Measurements from ENCODE around the gene RHCE.
"Not testable (repeated sequence)": the region's sequence is repeated elsewhere in the genome, so short reads cannot be mapped to it uniquely, and the experiment has no call there.

RHCE gene

GRCh38 chr1:25349606-25350005 lies 71.0 kb downstream of the RHCE start:
- H3K4me1 Mint-ChIP-seq: peaks cover 11% of the 10 kb centered on the region
- no peaks in the 10 kb centered on the region for H3K27me3 Mint-ChIP-seq
- no peaks in the 10 kb centered on the region for H3K9me3 Mint-ChIP-seq
- H3K27ac Mint-ChIP-seq: no peak overlapping the region
- DNase-seq (no peak), ATAC-seq (no peak)
- no peak overlapping the region for H3K4me3 Mint-ChIP-seq

- DNase-seq (no peak), ATAC-seq (no peak)
- Mint-ChIP-seq H3K4me1 (peaks cover 22% of the 10 kb centered on the region), H3K4me3 (no peak overlapping the region), H3K27ac (no peak overlapping the region), H3K9me3 (no peaks in the 10 kb centered on the region), H3K27me3 (no peaks in the 10 kb centered on the region)
Measured at GRCh38 chr1:25347556-25347955, 73.1 kb downstream of the RHCE start.

- Mint-ChIP-seq H3K4me1 (peaks cover 49% of the 10 kb centered on the region), H3K27ac (no peak overlapping the region), H3K27me3 (no peaks in the 10 kb centered on the region), H3K4me3 (no peak overlapping the region), H3K9me3 (no peaks in the 10 kb centered on the region)
- DNase-seq (no peak), ATAC-seq (no peak)
Measured at GRCh38 chr1:25343872-25344271, 76.8 kb downstream of the RHCE start.

- Mint-ChIP-seq H3K27ac (no peak overlapping the region), H3K9me3 (no peaks in the 10 kb centered on the region), H3K27me3 (no peaks in the 10 kb centered on the region), H3K4me1 (peaks cover 49% of the 10 kb centered on the region), H3K4me3 (no peak overlapping the region)
- ATAC-seq: no peak
- DNase-seq: no peak
Measured at GRCh38 chr1:25342846-25343245, 77.8 kb downstream of the RHCE start.

- H3K27me3 Mint-ChIP-seq: no peaks in the 10 kb centered on the region
- H3K9me3 Mint-ChIP-seq: no peaks in the 10 kb centered on the region
- H3K27ac Mint-ChIP-seq: no peak overlapping the region
- no peak for DNase-seq
- H3K4me3 Mint-ChIP-seq: no peak overlapping the region
- ATAC-seq: no peak
- H3K4me1 Mint-ChIP-seq: peaks cover 43% of the 10 kb centered on the region
Measured at GRCh38 chr1:25341746-25342145, 78.9 kb downstream of the RHCE start.

- no peak for ATAC-seq
- Mint-ChIP-seq H3K27me3 (no peaks in the 10 kb centered on the region), H3K27ac (peak overlapping the region; percentile 78 to 96), H3K9me3 (no peaks in the 10 kb centered on the region), H3K4me1 (peaks cover 46% of the 10 kb centered on the region), H3K4me3 (peak overlapping the region; percentile 86 to 98)
- DNase-seq: no peak
Measured at GRCh38 chr1:25338986-25339385, 81.6 kb downstream of the RHCE start.

- Mint-ChIP-seq H3K4me3 (peak within 1 kb of the TSS; percentile 97 to 98), H3K4me1 (peaks cover 42% of the 10 kb centered on the region), H3K9me3 (no peaks in the 10 kb centered on the region), H3K27me3 (no peaks in the 10 kb centered on the region), H3K27ac (peak within 1 kb of the TSS; percentile 96 to 99)
- ATAC-seq: peak; percentile 83
- DNase-seq: peak; percentile 94
Measured at GRCh38 chr1:25338188-25338981, 82.2 kb downstream of the RHCE start, which contains the start of gene TMEM50A. Gene TMEM50A, plus strand, starts transcription at chr1:25338334. Its CDS starts 2,153 bp downstream, at chr1:25340487.

GRCh38 chr1:25337483-25338187 lies 83.0 kb downstream of the RHCE start:
- not testable (repeated sequence) for DNase-seq, H3K9me3 Mint-ChIP-seq, H3K27me3 Mint-ChIP-seq
- peak; percentile 81 for ATAC-seq
- Mint-ChIP-seq H3K4me3 (peak overlapping the region; percentile 86 to 98), H3K27ac (peak overlapping the region; percentile 96 to 99), H3K4me1 (peaks cover 43% of the 10 kb centered on the region)

- ATAC-seq: peak; percentile 53
- peak overlapping the region; percentile 90 to 97 for H3K4me3 Mint-ChIP-seq
- H3K4me1 Mint-ChIP-seq: peaks cover 43% of the 10 kb centered on the region
- DNase-seq: peak; percentile 24 to 55
- H3K27ac Mint-ChIP-seq: peak overlapping the region; percentile 87 to 89
- H3K27me3 Mint-ChIP-seq, H3K9me3 Mint-ChIP-seq: not testable (repeated sequence)
Measured at GRCh38 chr1:25336922-25337354, 83.7 kb downstream of the RHCE start.

GRCh38 chr1:25329950-25330349 lies 90.7 kb downstream of the RHCE start:
- ATAC-seq: peak; percentile 88
- H3K9me3 Mint-ChIP-seq, H3K27me3 Mint-ChIP-seq, H3K4me3 Mint-ChIP-seq: not testable (repeated sequence)
- peak in 1 of 2 donors; percentile 15 for DNase-seq
- peak overlapping the region in 1 of 2 donors; percentile 48 for H3K27ac Mint-ChIP-seq
- peaks cover 37% of the 10 kb centered on the region for H3K4me1 Mint-ChIP-seq

GRCh38 chr1:25329336-25329735 lies 91.3 kb downstream of the RHCE start:
- Mint-ChIP-seq H3K4me1 (peaks cover 33% of the 10 kb centered on the region), H3K27ac (peak overlapping the region in 1 of 2 donors; percentile 48), H3K4me3 (peak overlapping the region in 1 of 2 donors; percentile 19)
- DNase-seq, H3K9me3 Mint-ChIP-seq, ATAC-seq, H3K27me3 Mint-ChIP-seq: not testable (repeated sequence)

GRCh38 chr1:25328791-25329185 lies 91.8 kb downstream of the RHCE start:
- H3K27ac Mint-ChIP-seq, H3K27me3 Mint-ChIP-seq, ATAC-seq, H3K4me3 Mint-ChIP-seq, DNase-seq, H3K9me3 Mint-ChIP-seq: not testable (repeated sequence)
- peaks cover 29% of the 10 kb centered on the region for H3K4me1 Mint-ChIP-seq

- ATAC-seq: peak; percentile 88
- not testable (repeated sequence) for H3K4me3 Mint-ChIP-seq, H3K9me3 Mint-ChIP-seq, DNase-seq, H3K27ac Mint-ChIP-seq, H3K27me3 Mint-ChIP-seq
- peaks cover 25% of the 10 kb centered on the region for H3K4me1 Mint-ChIP-seq
Measured at GRCh38 chr1:25327864-25328790, 92.5 kb downstream of the RHCE start.

- H3K27me3 Mint-ChIP-seq, H3K27ac Mint-ChIP-seq, DNase-seq, H3K4me1 Mint-ChIP-seq, ATAC-seq, H3K9me3 Mint-ChIP-seq, H3K4me3 Mint-ChIP-seq: not testable (repeated sequence)
Measured at GRCh38 chr1:25324407-25324806, 96.2 kb downstream of the RHCE start.

- ATAC-seq, H3K27me3 Mint-ChIP-seq, H3K27ac Mint-ChIP-seq, H3K4me1 Mint-ChIP-seq, H3K9me3 Mint-ChIP-seq, H3K4me3 Mint-ChIP-seq, DNase-seq: not testable (repeated sequence)
Measured at GRCh38 chr1:25322127-25322526, 98.5 kb downstream of the RHCE start.
